ENCODE data around the gene TSPAN7. TPM values are rescaled to one million over a fixed set of nuclear protein-coding genes. Genes with fewer than 3 reads are reported as not detected.

Gene TSPAN7
- total RNA-seq, 1 donor from 2014 or later, result 54.6 TPM

DNA sequence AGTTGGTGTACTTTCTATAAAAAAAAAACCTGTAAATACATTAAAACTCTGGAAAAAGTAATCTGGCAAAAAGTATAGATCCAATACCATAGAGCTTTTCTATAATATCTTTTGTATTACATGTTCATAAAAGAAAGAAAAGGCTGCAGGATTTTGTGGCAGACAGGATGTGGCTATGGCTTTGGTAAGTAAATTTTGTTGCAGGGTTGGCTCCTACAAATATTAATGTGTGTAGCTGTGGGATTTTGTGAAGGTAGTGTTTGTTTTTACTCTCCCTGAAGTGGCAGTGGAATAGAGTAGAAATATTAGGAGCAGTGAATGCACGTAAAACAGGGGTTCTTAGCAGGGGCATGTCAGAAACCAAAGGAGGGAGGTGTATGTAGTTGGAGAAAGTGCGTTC is 84.8 kb downstream of the TSPAN7 start:
- TF ChIP-seq CTCF (IDR thresholded peaks at IDR 0.05), result no peak
- intact Hi-C loops (cut with DNase I), result no loop called here
- ATAC-seq, result no peak
- no peak overlapping the region for H3K4me3 ChIP-seq
- no peaks in the 10 kb centered on the region for H3K4me1 ChIP-seq
- no peaks in the 10 kb centered on the region for H3K36me3 ChIP-seq
- H3K27me3 ChIP-seq (ENCODE audit: low read depth), result no peaks in the 10 kb centered on the region
- no peak for DNase-seq
- no peaks in the 10 kb centered on the region for H3K9me3 ChIP-seq
- H3K27ac ChIP-seq, result no peak overlapping the region

DNA sequence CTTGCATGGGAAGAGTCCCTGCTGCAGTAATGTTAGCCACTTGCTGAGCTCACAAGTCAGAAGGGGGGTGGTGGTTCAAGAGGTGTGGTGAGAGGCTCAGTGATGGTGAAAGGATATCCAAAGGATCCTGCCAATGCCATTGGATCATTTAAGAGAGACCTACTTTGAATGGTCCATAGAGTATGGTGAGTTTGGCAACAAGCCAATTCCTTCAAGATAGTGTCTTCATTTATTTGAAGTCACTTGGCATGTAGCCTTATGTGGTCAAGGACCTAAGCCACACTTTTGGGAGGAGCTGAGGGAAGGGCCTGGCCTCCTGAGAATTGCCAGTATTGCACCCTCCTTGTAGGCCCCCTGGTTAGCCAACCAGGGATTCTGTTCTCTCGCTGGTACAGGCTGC is 87.9 kb downstream of the TSPAN7 start:
- no peak overlapping the region for H3K27ac ChIP-seq
- intact Hi-C loops (cut with DNase I), result no loop called here
- no peaks in the 10 kb centered on the region for H3K27me3 ChIP-seq (ENCODE audit: low read depth)
- H3K4me3 ChIP-seq, result no peak overlapping the region
- ATAC-seq (no peak), DNase-seq (no peak)
- no peaks in the 10 kb centered on the region for H3K9me3 ChIP-seq
- H3K36me3 ChIP-seq, result no peaks in the 10 kb centered on the region
- no peaks in the 10 kb centered on the region for H3K4me1 ChIP-seq
- TF ChIP-seq CTCF (IDR thresholded peaks at IDR 0.05), result no peak

GRCh38 chrX:38649674-38650647 is 88.6 kb downstream of the TSPAN7 start:
- no peak for DNase-seq
- H3K27me3 ChIP-seq (ENCODE audit: low read depth), result no peaks in the 10 kb centered on the region
- no peaks in the 10 kb centered on the region for H3K4me1 ChIP-seq
- TF ChIP-seq CTCF (IDR thresholded peaks at IDR 0.05), result no peak
- H3K27ac ChIP-seq, result no peak overlapping the region
- no peaks in the 10 kb centered on the region for H3K9me3 ChIP-seq
- H3K4me3 ChIP-seq, result no peak overlapping the region
- intact Hi-C loops (cut with DNase I), result no loop called here
- H3K36me3 ChIP-seq, result no peaks in the 10 kb centered on the region
- no peak for ATAC-seq

DNA sequence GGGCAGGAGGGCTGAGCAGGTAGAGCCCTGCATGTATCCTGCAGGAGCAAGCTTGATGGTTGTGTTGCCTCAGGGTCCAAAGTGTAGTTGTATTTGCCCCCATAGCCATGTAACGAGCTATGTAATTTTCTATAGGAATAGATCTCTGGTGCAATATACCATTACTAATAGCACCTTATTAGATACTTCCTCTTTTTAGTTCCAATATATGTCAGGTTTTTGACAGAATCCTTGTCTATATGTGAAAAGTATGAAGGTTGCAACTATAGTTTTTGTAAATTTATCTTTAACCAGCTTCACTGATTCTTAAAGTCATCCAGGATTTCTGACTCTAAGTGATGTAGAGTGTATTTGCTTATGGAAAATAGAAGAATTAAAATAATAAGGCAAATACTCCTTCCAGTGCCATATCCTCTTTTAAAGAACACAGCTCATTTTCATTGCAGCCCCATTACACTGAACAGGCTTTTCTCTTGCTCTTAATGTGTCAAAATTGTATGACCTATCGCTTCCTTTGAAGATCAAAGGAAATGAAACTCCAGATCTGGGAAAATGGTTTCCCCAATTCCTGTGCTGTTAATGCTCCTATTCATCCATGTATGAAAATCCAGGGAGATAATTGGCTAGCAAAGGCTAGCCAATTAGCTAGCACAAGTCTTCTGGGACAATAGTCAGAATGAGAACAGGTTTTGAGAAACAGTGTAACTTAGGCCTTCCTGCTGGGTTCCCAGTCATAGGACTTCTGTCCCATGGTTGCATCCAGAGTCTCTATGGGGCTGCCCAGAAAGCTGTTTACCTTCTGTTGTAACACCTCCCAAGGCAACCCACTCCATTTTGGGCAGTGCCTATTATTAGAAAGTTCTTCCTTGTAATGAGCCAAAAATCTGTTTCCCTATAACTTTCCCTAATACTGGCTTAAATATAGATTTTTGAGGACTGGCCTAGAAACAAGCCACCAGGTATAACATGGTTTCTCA is 90.6 kb downstream of the TSPAN7 start:
- intact Hi-C loops (cut with DNase I), result no loop called here
- no peaks in the 10 kb centered on the region for H3K4me1 ChIP-seq
- ATAC-seq, result no peak

More for the DNA sequence above, 90.6 kb downstream of the TSPAN7 start:
- no peak overlapping the region for H3K4me3 ChIP-seq
- no peak for DNase-seq
- no peaks in the 10 kb centered on the region for H3K27me3 ChIP-seq (ENCODE audit: low read depth)
- H3K36me3 ChIP-seq, result no peaks in the 10 kb centered on the region
- H3K9me3 ChIP-seq, result no peaks in the 10 kb centered on the region
- no peak for TF ChIP-seq CTCF (IDR thresholded peaks at IDR 0.05)
- H3K27ac ChIP-seq, result no peak overlapping the region

Data from lower lobe of right lung (tissue), 2 donors.